HG03378 (cell line): ENCODE measurements around the gene FCHSD1.

Source experiments
- ATAC-seq: cut with Tn5 transposase; IDR thresholded peaks from one replicate; pipeline ENCODE4 v1.9.1; 2021; ENCODE audit warnings: mild to moderate bottlenecking, moderate library complexity; ENCODE audit not compliant: unreplicated experiment

The FCHSD1 gene

DNA sequence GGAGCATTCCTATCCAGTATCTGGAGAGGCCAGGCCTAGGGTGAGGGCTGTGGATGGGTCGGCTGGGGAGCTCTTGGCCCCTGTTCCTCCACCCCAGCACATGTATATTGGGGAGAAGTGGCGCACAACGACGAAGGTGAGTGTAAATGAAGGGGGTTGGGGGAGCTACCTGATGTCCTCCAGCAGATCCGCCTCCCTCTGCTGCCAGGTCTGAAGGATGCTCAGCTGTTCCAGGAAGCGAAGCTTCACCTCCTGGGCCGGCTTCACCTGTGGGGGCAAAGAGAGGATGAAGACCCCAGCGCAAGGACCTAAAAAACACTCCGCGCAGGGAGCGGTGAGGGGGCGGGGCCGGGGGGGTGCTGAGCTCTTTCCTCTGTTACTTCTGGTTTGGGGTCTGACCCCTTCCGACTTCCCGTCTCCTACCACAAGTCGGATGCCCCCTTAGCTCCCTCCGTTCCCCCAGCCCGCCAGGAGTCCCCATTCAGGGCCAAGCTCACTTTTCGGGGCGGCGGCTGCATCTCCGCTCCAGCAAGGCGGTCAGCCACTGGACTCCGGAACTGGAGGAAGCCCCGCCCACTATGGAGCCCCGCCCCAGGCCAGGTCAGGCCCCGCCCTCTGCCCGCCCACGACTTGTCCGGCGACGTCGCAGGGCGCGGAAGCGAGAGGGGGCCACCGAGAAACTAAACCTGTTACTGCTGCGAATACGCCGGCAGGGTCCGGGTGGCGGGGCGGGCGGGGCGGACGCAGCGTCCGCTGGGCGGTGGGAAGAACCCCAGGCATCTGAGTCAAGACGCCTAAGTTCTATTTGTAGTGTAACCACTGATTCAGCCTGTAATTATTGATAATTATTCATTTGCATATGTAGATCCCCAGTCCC, at the start of gene FCHSD1:
Gene FCHSD1 (minus strand): TSS at position 568 of the 877 bp plus-strand sequence. CDS start 50 bp downstream, at position 518.
- peak; percentile 68 for ATAC-seq

DNA sequence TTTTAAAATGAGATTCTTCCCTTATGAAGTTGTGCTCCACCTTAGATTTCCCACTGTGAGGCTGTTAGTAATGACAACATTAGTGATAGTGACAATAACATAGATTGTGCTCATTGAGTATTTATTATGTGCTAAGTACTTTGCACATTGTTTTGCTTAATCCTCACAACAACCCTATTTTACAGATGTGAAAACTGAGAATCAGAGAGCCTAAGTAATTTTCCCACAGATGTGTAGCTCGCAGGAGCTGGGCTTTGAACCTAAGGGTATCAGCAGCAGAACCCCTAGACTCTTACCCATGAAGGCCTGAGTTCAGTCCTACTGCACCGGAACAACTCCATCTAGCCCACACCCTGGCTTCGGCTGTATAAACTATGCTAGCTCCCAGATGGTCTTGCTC, 46.4 kb upstream of the FCHSD1 start:
- no peak for ATAC-seq

DNA sequence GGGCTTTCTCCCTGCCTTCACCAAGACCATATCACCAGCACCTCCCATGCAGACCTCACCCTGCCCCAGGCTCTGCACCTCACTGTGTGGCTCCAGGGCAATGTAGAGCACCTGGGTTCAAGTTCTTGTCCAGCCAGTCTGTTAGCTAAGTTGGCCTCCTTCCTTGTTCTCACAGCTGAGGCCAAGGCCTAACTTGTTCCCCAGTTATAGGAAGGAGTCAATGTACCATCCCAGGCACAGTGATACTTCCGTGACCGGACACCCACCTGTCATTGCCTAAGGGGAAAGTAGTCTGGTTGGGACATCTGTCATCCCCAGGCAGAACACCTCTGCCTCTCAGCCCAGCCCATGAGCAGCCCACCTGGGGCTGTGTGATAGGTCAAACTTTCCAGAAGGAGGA, 45.2 kb upstream of the FCHSD1 start:
- ATAC-seq, result no peak

DNA sequence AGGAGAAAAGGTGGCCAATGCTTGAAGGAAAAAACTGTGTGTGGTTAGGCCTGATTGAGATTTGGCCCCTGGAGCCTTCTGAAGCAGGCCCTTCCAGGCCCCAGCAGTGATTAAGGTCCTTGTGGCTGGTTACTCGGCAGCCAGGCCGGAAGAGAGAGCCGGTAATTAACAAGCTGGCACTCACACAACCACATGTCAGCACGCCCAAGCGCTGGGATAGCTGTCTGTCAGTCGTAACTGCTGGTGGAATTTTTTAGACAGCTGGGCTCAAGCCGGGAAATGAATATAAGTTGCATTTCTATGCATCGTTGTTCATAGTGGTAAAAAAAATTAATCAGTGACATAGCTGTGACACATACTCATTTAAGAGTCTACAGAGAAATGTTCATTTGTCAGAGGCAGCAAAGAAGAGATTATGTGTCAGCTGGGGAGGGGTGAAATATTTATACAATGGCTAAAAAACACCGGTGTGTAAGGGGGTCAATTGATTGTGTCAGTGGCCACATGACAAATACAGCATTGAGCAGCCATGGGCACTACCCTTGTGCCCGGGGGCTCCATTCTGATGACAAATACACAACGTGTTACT, 44.5 kb upstream of the FCHSD1 start:
- ATAC-seq, result no peak

DNA sequence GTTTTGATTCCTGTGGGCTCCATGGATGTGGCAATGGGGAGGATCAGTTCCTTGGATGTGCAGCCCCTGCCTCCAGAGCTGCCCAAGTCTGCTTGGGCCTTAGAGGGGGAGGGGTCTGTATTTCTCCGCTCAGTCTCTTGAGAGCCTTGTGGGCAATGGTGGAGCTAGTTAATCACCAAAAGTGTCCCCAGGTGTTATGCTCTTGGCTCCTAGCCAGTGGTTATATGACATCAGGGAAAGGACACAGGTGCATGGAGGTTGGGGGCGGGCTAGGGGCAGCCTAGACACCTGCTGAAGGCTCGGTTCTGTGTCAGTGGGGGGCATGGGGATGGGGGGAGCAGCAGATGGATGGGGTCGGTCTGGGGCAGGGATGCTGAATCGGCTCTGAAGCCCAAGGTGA, 43.3 kb upstream of the FCHSD1 start:
- ATAC-seq, result no peak

DNA sequence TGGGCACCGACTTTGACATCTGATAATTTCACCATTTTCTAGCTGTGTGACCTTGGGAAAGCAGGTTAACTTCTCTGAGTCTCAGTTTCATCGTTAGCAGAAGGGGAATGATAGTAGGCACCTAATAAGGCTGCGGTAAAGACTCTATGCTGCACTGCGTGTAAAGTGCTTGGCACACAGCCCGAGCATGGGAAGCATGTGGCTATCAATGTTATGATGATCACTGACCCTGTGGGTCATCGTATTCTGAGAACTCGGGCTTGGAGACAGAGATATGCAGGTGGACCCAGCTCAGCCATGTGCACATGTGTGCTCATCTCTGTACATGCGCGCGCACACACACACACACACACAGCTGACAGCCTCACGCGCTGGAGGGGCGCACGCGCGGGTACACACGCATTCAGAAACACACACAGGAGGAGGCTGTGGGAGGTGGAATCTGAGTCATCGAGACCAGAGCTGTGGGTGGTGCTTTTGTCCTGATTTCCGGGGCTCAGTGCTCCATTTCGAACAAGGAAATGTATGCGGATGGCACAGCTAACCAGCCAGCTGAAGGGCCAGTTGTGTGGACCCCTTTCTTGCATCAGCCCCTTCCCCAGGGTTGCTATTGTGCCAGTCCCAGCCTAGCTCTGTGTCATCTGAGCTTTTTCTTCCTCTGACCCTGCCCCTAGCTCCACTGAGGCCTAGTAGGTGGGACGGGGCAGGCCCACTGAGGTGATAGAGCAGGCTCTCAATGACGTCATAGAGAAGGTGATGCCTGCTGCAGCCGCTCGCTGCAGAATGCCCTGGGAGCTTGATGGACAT, 41.9 kb upstream of the FCHSD1 start:
- ATAC-seq, result no peak

DNA sequence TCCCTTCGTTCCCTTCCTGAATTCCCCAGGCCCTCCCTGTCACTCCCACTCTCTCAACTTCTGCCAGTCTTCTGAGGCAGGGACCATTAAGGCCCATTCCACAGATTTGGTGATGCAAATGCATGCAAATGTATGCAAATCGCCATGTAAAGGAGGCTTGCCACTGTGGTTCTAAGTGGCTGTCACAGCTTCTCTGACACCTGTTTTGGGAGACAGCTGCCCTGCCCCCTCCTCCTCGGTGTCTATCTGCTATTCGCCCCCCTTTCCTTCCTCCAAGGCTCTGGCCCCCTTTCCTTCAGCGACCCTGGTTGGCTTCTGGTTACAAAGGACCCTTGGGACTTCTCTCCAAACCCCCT, 41.3 kb upstream of the FCHSD1 start:
- no peak for ATAC-seq

DNA sequence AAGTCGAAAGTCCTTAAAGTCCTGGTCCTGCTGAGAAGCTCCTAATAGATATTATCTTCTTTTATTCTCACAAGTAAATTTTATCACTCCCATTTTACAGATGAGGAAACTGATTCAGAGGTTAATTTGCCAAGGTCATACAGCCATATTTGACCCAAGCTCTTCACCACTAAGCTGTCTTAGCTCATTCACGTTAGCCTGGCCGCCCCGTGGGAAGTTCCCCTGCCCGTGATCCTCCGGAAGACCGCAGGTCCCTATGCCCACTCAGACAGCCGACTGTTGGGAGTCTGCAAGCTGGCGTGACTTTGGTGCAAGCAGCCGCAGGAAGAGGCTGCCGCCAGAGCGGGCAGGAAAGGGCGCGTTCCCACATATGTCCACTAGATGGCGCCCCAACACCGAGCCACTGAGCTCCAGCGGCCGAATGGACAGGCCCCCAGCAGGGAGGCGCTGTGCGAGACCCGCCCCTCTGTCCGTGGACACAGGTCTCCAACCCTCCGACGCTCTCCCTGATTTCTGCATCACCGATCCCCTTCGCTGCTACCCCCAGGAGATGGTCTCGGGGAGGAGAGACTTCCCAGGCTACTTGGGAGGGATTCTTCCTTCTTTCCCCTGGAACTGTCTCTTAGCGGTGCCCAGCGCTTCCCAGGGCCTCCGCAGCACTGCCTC, 40.8 kb upstream of the FCHSD1 start:
- peak; percentile 79 for ATAC-seq

DNA sequence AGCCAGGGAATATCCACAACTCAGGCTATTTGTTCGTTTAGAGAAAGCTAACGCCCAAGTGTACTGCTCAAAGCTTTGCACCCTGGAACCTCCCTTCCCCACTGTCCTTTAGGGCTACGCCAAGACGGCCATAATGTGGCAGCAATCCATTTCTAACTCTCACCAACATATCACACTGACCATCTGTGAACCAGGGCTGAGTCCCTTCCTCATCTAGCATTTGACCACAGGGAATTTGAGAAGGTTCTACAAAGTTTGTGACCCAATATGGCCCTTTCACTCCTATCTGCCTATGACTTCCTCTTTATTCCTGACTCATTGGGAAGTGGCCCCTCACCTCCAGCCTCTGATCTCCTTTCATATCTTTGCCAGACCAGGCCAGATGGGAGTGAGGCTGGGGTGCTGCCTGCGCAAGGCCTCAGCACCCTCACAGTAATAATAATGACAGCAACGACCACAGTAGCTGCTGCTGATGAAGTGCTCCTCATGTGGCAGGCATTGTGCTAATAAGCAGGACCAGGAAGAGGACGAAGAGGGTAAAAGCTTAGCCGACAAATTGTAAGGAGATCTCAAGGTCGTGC, 40.2 kb upstream of the FCHSD1 start:
- no peak for ATAC-seq

DNA sequence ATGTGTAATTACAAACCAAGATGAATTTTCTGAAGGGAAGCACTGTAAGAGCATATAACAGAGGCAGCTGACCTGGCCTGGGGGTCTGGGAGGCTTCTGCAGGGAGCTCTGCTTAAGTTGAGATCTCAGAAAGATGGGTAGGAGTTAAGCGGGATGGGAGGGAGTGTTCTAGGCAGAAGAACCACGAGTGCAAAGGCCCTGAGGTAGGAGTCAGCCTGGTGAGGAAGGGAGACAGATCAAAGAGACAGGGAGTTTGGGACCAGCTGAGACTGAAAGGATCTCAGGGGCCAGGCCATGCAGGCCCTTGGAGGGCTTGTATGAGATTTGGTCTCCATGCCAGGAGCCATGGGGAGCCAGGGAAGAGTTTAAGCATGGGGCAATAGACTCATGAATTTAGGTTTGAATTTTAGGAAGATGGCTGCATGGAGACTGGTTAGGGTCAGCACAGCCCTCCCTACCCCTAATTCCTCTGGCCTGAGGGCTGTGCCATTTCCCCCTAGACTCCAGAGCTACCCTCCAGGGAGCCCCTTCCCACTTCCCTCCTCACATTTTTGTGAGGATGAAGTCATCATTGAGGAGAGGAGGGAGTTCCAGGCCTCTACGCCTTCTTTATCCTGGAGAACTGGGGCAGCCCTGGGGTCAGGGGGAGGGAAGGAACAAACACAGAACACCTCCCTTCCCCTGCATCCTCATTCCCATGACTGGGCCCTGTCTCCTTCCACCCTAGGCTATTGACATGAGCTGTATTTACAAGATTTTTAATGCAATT, 35.6 kb upstream of the FCHSD1 start:
- ATAC-seq, result no peak

DNA sequence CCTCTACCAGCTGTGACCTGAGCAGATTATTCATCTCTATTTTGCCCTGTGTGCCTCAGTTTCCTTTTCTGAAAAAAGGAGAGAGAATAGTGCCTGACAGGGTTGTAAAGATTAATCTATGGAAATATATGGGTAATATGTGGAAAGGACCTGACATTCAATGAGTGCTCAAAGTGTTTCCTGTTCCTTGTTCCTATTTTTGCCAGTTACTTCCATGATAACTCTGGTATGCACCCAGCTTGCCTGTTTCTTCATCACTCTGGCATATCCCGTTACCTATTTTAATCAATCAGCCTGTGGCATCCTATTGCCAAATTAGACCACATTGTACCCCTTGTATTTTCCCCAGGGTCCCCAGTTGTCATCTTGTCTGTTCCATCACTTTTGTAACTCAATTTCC, 34.4 kb upstream of the FCHSD1 start:
- no peak for ATAC-seq

DNA sequence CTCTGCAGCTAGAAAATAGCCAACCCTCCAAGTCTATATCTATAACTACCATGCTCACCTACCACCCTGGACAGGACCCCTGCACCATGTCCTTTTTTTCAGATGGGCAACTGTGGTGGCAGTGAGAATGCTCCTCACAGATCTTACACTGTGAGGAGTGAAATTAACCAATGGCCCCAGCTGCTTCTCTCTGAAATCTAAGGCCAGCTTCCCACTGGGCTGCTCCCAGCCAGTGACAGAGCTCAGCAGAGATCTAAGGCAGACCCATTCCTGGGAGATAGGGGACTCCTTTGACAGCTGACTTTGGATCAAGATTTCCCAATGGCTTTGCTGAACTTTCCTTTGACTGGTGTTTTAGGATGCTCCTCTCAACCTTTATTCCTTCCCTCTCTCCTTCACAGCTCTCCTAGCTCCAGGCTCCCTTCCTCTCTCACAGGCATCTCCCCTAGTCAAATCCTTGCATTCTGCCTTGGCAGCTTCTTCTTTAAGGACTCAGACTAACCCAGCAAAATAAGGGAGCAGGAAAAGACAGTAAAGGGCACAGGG, 32.5 kb upstream of the FCHSD1 start:
- no peak for ATAC-seq

DNA sequence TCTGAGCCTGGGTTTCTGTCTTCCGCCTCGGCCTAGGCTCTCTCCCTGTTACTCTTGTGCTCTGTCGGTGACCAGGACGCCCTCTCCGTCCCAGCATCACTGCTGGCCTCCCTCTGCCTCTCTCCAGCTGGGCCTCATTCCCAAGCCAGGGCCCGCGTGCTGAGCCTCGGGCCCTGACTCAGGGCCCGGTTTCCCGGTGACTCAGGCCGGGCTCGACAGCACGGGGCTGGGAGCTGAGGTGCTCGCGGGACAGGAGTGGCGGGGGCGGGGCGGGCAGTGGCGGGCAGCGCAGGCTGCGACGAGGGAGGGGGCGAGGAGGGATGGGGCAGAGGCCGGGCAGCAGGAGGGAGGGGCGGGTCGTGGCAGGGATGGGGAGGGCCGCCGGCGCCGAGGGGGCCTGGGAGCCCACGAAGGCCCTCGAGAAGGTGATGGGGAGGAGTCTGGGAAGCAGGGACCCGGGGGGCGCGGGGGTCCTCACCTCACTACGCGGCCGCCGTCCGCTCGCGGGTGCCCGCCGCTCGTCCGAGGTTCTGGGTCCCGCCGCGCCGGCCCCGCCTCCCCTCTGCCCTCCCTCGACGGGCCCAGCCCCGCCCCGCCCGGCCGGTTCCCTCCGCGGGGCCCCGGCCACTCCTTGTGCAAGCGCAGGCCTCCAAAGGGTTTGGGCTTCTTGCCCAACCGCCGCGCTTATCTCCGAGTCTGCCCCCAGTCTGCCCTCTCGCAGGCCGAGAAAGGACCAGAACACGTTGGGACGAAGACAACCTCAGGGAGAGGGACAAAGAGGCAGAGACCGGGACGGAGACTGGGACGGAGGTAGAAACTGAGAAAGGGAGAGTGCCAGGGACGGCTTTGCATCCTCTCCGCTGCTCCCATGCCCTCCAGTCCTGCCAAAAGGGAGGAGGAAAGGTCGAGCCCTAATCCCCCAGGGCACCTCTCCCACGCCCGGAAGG, 30.8 kb upstream of the FCHSD1 start, which contains the start of gene ARAP3:
Gene ARAP3 (minus strand): TSS at position 536 of the 947 bp plus-strand sequence. CDS start 1,744 bp downstream, outside the sequence.
- no peak for ATAC-seq

DNA sequence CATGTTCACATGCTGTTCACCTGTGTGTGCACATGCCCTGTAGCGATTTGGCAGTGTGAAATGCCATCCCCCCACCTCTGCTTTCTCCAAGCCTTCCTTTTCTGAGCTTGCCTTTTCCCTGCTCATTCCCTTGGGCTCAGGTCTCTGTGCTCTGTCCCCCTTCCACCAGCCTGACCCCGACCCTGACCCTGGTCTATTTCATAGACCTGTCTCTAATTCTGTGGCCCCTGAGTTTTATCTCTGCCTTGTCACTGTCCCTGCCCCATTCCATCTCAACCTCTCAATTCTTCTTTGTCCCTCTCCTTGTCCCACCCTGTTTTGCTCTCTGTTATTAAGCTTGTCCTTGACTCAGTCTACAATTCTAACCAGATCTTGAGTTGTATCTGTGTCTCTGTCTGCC, 30.1 kb upstream of the FCHSD1 start:
- no peak for ATAC-seq

DNA sequence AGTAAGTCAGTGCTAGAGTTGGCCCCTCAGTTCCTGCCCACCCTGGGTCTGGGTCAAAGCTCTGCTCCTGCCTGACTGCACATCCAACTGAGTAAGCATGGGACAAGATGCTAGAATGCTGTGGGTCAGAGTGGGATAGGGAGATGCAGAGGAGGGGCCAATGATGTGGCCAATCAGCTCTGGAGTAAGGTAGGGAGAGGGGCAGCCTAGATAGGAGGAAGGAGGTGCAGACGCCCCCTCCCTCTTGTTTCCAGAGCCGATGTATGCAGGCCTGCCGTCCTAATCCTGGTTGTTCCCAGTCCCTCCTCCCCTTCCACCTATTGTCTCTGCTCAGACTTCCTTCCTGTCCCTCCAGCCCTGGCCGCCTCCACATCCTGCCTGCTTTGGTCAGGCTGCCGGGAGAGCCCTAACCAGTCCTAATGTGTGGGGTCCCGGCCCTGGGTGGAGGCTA, 29.6 kb upstream of the FCHSD1 start:
- ATAC-seq, result no peak

DNA sequence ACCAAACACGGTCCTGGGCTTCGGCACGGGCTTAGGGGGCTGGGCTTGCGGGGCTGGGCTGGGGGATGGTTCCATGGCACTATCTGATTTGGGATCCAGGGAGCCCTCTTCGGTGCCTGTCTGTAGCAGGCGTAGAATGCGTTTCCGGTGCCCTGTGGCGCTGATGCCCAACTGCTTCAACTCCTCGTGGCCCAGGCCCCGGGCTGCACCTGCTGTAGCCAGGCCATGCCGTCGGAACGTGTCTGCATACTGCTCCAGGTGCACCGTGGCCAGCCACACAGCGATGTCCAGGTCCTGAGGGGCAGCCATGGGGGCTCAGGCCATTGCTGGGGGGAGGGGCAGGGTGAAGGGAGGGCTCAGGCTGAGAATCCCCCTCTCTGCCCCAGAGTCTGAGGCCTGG, 29.0 kb upstream of the FCHSD1 start:
- ATAC-seq, result no peak

DNA sequence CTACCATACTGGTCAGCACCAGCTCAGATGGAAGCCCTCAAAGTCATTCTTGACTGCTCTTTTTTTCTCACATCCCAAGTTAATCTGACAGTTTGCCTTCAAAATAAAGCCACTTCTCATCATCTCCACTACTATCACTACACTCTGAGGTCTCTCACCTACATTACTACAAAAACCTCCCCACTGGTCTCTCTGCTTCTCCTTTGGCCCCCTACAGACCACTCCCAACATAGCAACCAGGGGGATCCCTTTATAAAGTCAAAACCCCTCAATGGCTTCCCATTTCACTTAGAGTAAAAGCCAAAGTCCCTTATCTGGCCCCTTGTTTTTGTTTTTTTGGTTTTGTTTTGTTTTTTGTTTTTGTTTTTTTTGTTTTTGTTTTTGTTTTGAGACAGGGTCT, 26.2 kb upstream of the FCHSD1 start:
- ATAC-seq, result no peak

DNA sequence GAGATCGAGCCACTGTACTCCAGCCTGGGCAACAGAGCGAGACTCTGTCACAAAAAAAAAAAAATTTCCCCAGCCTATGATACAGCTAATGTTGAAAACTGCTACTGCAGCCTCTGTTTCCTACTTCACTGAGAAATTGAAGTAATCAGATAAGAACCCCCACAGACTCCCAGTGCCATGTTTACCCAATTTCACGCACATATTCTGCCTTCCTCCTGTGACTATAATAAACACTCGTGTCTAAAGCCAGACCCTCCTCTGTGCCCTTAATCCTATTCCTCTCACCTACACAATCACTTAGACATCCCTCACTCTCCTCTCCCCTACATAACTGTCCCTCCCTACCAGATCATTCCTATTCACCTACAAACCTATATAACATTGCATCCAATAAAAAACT, 24.5 kb upstream of the FCHSD1 start:
- ATAC-seq, result no peak

DNA sequence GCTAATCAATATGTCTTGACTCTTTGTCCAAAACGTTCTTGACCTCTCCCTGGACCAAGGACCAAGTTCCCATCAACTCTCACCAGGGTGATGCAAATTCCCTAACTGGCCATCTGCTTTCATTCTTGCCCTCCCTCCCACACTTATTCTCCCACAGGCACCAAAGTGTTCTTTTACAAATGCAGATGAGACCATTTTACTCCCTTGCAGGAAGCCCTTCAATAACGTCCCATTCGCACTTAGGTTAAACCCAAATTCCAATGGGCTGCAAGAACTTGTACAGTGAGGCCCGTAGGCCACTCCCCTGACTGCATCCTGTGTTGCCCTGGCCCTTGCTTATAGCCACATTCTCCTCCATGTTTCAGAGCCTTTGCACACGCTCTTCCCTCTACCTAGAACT, 23.5 kb upstream of the FCHSD1 start:
- ATAC-seq, result no peak
